ENCODE measurements around the gene LRRC28.

DNA sequence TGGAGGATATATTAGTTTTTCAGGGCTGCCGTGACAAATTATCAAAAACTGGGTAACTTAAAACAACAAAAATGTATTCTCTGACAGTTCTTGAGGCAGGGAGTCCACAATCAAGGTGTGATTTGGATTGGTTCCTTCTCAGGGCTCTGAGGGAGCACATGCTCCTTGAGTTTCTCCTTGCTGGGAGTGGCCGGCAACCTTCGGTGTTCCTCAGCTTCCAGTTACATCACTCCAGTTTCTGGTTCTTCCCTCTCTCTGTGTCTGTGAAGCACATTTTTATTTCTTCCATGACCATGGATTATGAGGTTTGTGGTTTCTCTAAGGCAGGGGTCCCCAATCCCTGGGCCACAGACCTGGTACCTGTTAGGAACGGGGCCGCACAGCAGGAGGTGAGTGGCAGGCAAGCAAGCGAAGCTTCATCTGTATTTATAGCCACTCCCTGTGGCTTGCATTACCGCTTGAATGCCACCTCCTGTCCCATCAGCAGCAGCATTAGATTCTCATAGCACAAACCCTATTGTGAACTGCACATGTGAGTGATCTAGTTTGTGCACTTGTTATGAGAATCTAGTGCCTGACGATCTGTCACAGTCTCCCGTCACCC is 24.3 kb downstream of the LRRC28 start:
- TF ChIP-seq POU2F2 (IDR thresholded peaks at IDR 0.05; ENCODE audit: low read depth, low read length) (no peak), POLR2A (IDR thresholded peaks at IDR 0.05; ENCODE audit: low read depth, low read length) (no peak)
